Activated T-cell treated with anti-CD3 and anti-CD28 coated beads, Interleukin-2, amount 50 U/mL, for 1 hour (primary cell): Measurements from ENCODE around the gene ATRNL1.

Experiments
- DNase-seq: peaks from one replicate; pipeline ENCODE4 v3.0.0-alpha.2; 2020

Gene ATRNL1

GRCh38 chr10:115915429-115915828, 822.3 kb downstream of the ATRNL1 start:
- no peak for DNase-seq

- no peak for DNase-seq
Measured at GRCh38 chr10:115918812-115919211, 825.6 kb downstream of the ATRNL1 start.

GRCh38 chr10:115921795-115922194, 828.6 kb downstream of the ATRNL1 start:
- DNase-seq: no peak

- DNase-seq: no peak
Measured at GRCh38 chr10:115931309-115931708, 838.1 kb downstream of the ATRNL1 start.

- DNase-seq: no peak
Measured at GRCh38 chr10:115932099-115932498, 838.9 kb downstream of the ATRNL1 start.

- no peak for DNase-seq
Measured at GRCh38 chr10:115933098-115933497, 839.9 kb downstream of the ATRNL1 start.

- DNase-seq: no peak
Measured at GRCh38 chr10:115935731-115936130, 842.6 kb downstream of the ATRNL1 start.

- DNase-seq: no peak
Measured at GRCh38 chr10:115936926-115937767, 844.0 kb downstream of the ATRNL1 start.

- no peak for DNase-seq
Measured at GRCh38 chr10:115937768-115938056, 844.5 kb downstream of the ATRNL1 start.

- no peak for DNase-seq
Measured at GRCh38 chr10:115939101-115939854, 846.1 kb downstream of the ATRNL1 start.

- no peak for DNase-seq
Measured at GRCh38 chr10:115941361-115941771, 848.2 kb downstream of the ATRNL1 start.

GRCh38 chr10:115942101-115942500, 848.9 kb downstream of the ATRNL1 start:
- no peak for DNase-seq

- DNase-seq: no peak
Measured at GRCh38 chr10:115944538-115944937, 851.4 kb downstream of the ATRNL1 start.

GRCh38 chr10:115945701-115946445, 852.7 kb downstream of the ATRNL1 start:
- DNase-seq: no peak

GRCh38 chr10:115947104-115947503, 853.9 kb downstream of the ATRNL1 start:
- no peak for DNase-seq

- DNase-seq: no peak
Measured at GRCh38 chr10:115948465-115948864, 855.3 kb downstream of the ATRNL1 start.

GRCh38 chr10:115949282-115949844, 856.2 kb downstream of the ATRNL1 start:
- no peak for DNase-seq

GRCh38 chr10:115950320-115950719, 857.2 kb downstream of the ATRNL1 start:
- DNase-seq: no peak

- no peak for DNase-seq
Measured at GRCh38 chr10:115951242-115951641, 858.1 kb downstream of the ATRNL1 start.

- no peak for DNase-seq
Measured at GRCh38 chr10:115953281-115953680, 860.1 kb downstream of the ATRNL1 start.

- no peak for DNase-seq
Measured at GRCh38 chr10:115953968-115954367, 860.8 kb downstream of the ATRNL1 start.

GRCh38 chr10:115956225-115957011, 863.3 kb downstream of the ATRNL1 start:
- DNase-seq: no peak
